GM18868 (cell line): ENCODE measurements around the gene FABP3.

Experiments used
- ATAC-seq: cut with Tn5 transposase; IDR thresholded peaks from one replicate; pipeline ENCODE4 v1.9.1; 2021; ENCODE audit warnings: mild to moderate bottlenecking, moderate library complexity; ENCODE audit not compliant: unreplicated experiment

The FABP3 gene

DNA sequence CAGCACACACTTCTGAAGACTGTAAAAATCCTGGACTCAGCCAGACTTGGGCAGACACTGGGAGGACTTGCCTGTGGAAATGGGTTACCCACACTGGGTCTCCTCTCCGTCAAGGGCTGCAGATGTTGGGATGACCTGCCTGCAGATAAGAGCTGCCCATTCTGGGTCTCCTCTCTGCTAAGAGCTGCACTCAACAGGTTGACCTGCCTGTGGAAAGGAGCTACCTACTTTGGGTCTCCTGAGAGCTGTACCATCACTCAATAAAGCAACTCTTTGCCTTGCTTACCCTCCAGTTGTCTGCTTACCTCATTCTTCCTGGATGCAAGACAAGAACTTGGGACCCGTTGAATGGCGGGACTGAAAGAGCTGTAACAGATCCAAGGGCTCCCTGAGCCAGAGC is 47.9 kb downstream of the FABP3 start:
- no peak for ATAC-seq

DNA sequence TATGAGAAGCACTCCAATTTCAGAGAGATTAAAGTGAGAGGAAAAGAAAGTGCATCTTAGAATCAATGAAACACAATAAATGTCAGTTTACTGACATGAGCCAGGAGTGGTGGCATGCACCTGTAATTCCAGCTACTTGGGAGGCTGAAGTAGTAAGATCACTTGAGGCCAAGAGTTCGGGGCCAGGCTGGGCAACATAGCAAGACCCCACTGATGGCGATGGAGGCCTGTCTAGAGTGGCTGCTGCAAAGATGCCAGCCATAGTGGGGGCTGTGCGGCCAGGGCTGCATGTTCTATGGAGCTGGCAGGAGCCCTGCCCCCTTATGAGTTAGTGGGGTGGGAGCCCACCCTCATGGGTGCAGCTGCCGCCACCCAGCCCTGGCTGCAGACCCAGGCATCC is 48.8 kb downstream of the FABP3 start:
- ATAC-seq: no peak

- ATAC-seq: no peak
Observed at GRCh38 chr1:31318146-31318545, 54.7 kb downstream of the FABP3 start.

DNA sequence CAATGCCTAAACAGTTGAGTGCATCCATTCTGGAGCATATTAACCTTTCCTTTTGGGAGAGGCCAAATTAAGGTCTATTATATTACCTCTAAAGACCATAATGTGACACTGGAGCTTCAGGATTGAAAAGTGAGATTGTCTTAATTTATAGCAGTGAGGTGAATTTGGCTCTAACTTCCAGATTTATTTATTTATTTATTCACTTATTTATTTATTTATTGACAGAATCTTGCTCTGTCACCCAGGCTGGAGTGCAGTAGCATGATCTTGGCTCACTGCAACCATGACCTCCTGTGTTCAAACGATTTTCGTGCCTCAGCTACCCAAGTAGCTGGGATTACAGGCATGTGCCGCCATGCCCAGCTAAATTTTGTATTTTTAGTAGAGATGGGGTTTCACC is 57.0 kb downstream of the FABP3 start:
- ATAC-seq: no peak
